Esophagus (tissue), 2 donors: Measurements from ENCODE around the gene HRH1. TPM values are rescaled to one million over a fixed set of nuclear protein-coding genes. Genes with fewer than 3 reads are reported as not detected.
"Not testable (repeated sequence)": the region's sequence is repeated elsewhere in the genome, so short reads cannot be mapped to it uniquely, and the experiment has no call there.

Experiments
- H3K27ac ChIP-seq, 2 donors: one replicate each; pipeline ENCODE4 v1.5.1; 2013; ENCODE audit warnings: low read depth in 2 of 2, mild to moderate bottlenecking in 2 of 2, inconsistent platforms in 1 of 2, low read length in 1 of 2, moderate library complexity in 1 of 2
- H3K27me3 ChIP-seq, 2 donors: one replicate each; pipeline ENCODE4 v1.6.1; 2013; ENCODE audit warnings: low read length in 2 of 2, control low read depth in 1 of 2, mild to moderate bottlenecking in 1 of 2; ENCODE audit not compliant: insufficient read depth in 2 of 2, control insufficient read depth in 1 of 2
- H3K36me3 ChIP-seq, 2 donors: one replicate each; pipeline ENCODE4 v1.6.1; 2013; ENCODE audit warnings: low read length in 1 of 2; ENCODE audit not compliant: control insufficient read depth in 2 of 2, insufficient read depth in 2 of 2
- H3K4me1 ChIP-seq, 2 donors: one replicate each; pipeline ENCODE4 v1.6.1; 2013; ENCODE audit warnings: low read length in 1 of 2; ENCODE audit not compliant: control insufficient read depth in 2 of 2, insufficient read depth in 2 of 2
- H3K4me3 ChIP-seq, 2 donors: one replicate each; pipeline ENCODE4 v1.5.1; 2013; ENCODE audit warnings: low read length in 2 of 2, mild to moderate bottlenecking in 2 of 2, low read depth in 1 of 2, moderate library complexity in 1 of 2
- H3K9me3 ChIP-seq, 2 donors: one replicate each; pipeline ENCODE4 v1.6.1; 2013; ENCODE audit warnings: mild to moderate bottlenecking in 2 of 2, low read depth in 1 of 2, low read length in 1 of 2, moderate library complexity in 1 of 2; ENCODE audit not compliant: control insufficient read depth in 2 of 2, insufficient read depth in 1 of 2
- WGBS, 2 donors: extraction: QIAGEN DNeasy Blood & Tissue Kit; methylation state at CpG; one replicate each; pipeline ENCODE4 v1.1.7; 2013; 5-methylcytosine and 5-hydroxymethylcytosine counted together
- polyA plus RNA-seq, 2 donors: library from polyadenylated mRNA; stranded (reverse); fragments of 200-250 nt; gene quantifications; one replicate each; pipeline ENCODE4 v1.2.3, GENCODE V29; 2013
- donor health status: healthy with polysubstance abuse.
- donor health status: Bipolar disorder and iron deficiency.

The HRH1 gene
- polyA plus RNA-seq, 2 donors, result 1.2 to 2.2 TPM

GRCh38 chr3:11251807-11252176, 97.5 kb downstream of the HRH1 start:
- 53 to 67% methylated on average over 6 of the region's 6 CpGs for WGBS, 2 donors
- no peaks in the 10 kb centered on the region for H3K4me1 ChIP-seq
- no peaks in the 10 kb centered on the region for H3K27me3 ChIP-seq
- no peak overlapping the region for H3K27ac ChIP-seq
- H3K9me3 ChIP-seq, result peaks cover 5 to 6% of the 10 kb centered on the region in 2 donors
- no peak overlapping the region for H3K4me3 ChIP-seq
- H3K36me3 ChIP-seq, result no peaks in the 10 kb centered on the region

- WGBS, 2 donors, result 58 to 65% methylated on average over 6 of the region's 6 CpGs
- Histone ChIP-seq H3K9me3 (peaks cover 5 to 6% of the 10 kb centered on the region in 2 donors), H3K27ac (peak overlapping the region; percentile 64 to 71), H3K36me3 (peaks cover 0 to 1% of the 10 kb centered on the region in 2 donors), H3K27me3 (no peaks in the 10 kb centered on the region), H3K4me3 (no peak overlapping the region), H3K4me1 (no peaks in the 10 kb centered on the region)
These were observed 100.6 kb downstream of the HRH1 start for GRCh38 chr3:11254876-11255275.

DNA sequence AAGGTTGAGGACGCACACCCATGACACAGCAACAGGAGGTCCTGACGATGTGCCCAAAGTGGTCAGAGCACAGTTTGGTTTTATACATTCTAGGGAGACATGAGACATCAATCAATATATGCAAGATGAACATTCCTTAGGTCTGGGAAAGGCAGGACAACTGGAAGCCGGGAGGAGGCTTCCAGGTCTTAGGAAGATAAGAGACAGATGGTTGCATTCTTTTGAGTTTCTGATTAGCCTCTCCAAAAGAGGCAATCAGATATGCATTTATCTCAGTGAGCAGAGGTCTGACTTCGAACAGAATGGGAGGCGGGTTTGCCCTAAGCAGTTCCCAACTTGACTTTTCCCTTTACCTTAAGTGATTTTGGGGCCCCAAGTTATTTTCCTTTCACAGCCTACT, 101.2 kb downstream of the HRH1 start:
- peak overlapping the region in 1 of 2 donors; percentile 64 for H3K27ac ChIP-seq
- not testable (repeated sequence) for H3K36me3 ChIP-seq, H3K27me3 ChIP-seq, H3K9me3 ChIP-seq, H3K4me3 ChIP-seq, H3K4me1 ChIP-seq
- WGBS, 2 donors, result 68 to 78% methylated on average over 5 of the region's 5 CpGs

GRCh38 chr3:11258958-11259357, 104.7 kb downstream of the HRH1 start:
- Histone ChIP-seq H3K27me3 (no peaks in the 10 kb centered on the region), H3K4me3 (no peak overlapping the region), H3K27ac (no peak overlapping the region), H3K36me3 (peaks cover 0 to 2% of the 10 kb centered on the region in 2 donors), H3K9me3 (peaks cover 5 to 6% of the 10 kb centered on the region in 2 donors), H3K4me1 (no peaks in the 10 kb centered on the region)
- 95 to 97% methylated on average over 11 of the region's 11 CpGs for WGBS, 2 donors

GRCh38 chr3:11260460-11260859, 106.2 kb downstream of the HRH1 start:
- H3K9me3 ChIP-seq, result no peaks in the 10 kb centered on the region
- no peak overlapping the region for H3K27ac ChIP-seq
- no peaks in the 10 kb centered on the region for H3K27me3 ChIP-seq
- no peaks in the 10 kb centered on the region for H3K4me1 ChIP-seq
- no peak overlapping the region for H3K4me3 ChIP-seq
- WGBS, 2 donors, result 89 to 92% methylated on average over 3 of the region's 3 CpGs
- peaks cover 0 to 2% of the 10 kb centered on the region in 2 donors for H3K36me3 ChIP-seq

DNA sequence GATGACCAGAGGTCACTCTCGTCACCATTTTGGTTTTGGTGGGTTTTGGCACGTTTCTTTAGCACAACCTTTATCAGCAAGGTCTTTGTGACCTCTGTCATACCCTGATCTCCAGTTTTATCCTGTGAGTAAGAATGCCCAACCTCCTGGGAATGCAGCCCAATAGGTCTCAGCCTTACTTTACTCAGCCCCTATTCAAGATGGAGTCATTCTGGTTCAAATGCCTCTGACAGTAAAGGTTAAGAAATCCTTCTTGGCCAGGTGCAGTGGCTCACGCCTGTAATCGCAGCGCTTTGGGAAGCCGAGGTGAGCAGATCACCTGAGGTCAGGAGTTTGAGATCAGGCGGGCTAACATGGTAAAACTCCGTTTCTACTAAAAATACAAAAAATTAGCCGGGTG, 114.7 kb downstream of the HRH1 start:
- Histone ChIP-seq H3K27me3 (no peaks in the 10 kb centered on the region), H3K4me1 (no peaks in the 10 kb centered on the region), H3K4me3 (no peak overlapping the region), H3K27ac (no peak overlapping the region), H3K36me3 (no peaks in the 10 kb centered on the region), H3K9me3 (no peaks in the 10 kb centered on the region)
- WGBS, 2 donors, result 85 to 87% methylated on average over 9 of the region's 9 CpGs

- 1% methylated on average over 51 of the region's 51 CpGs for WGBS, 2 donors
- peak within 1 kb of the TSS; percentile 87 to 88 for H3K4me3 ChIP-seq
These were observed 118.0 kb downstream of the HRH1 start, which contains the start of gene ATG7 for GRCh38 chr3:11271986-11272904. Gene ATG7, plus strand, starts transcription at chr3:11272397. Its CDS starts 26,299 bp downstream, at chr3:11298696.

DNA sequence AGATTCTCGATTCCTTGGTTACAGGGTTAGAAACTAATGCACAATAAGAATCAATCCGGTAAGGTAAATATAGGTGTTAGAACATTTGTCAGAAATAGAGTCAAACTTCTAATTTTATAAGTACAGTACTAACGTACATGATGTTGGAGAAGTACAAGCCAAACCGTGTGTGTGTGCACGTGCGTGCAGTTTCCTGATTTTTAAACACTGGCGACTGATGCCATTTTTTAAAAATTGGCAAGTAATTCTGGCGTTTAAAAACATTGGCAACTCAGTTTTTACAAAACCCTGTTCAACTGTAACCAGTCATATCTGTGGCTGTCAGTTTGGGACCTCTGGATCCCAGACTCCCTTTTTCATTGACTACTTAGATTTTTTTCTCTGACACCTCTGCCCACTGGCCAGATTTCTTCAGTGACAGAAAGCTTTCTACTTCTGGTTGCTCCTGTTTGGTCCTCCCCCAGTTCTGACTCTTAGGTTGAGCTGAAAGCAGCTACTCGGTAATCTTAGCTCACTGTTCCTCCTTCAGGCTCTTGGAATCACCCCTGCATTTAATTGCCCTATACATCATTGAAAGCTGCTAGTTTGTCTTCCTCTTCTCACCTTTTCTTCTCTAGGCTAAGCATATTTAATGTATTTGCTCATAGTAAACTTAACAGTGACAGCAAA, 118.7 kb downstream of the HRH1 start:
- 2% methylated on average over 9 of the region's 9 CpGs for WGBS, 2 donors
- no peaks in the 10 kb centered on the region for H3K27me3 ChIP-seq
- peak overlapping the region in 1 of 2 donors; percentile 41 for H3K27ac ChIP-seq
- peak overlapping the region; percentile 87 to 88 for H3K4me3 ChIP-seq
- H3K36me3 ChIP-seq, result peaks cover 0 to 3% of the 10 kb centered on the region in 2 donors
- H3K4me1 ChIP-seq, result no peaks in the 10 kb centered on the region
- no peaks in the 10 kb centered on the region for H3K9me3 ChIP-seq

More at GRCh38 chr3:11271986-11272904, 118.0 kb downstream of the HRH1 start, which contains the start of gene ATG7:
- no peaks in the 10 kb centered on the region for H3K9me3 ChIP-seq
- H3K27ac ChIP-seq, result peak within 1 kb of the TSS; percentile 74 to 88
- H3K36me3 ChIP-seq, result peaks cover 0 to 3% of the 10 kb centered on the region in 2 donors
- no peaks in the 10 kb centered on the region for H3K27me3 ChIP-seq
- H3K4me1 ChIP-seq, result no peaks in the 10 kb centered on the region

DNA sequence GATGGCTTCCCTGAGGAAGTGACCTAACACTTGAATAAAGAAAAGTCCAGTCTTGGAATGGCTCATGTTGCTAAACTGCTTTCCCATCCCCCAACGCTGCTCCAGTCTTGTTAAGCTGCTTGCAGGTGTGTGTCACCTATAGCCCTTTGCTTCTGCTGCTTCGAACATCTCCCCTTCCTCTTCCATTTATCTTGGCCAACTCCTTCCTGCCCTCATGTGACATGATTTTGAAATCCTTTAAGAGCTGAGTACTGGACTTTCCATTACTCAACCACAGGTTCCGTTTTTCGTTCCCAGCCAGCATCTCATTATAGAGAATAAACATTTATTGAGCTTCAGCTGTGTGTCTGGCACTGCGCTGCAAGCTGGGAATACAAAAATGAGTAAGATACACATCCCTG, 119.6 kb downstream of the HRH1 start:
- peaks cover 1 to 3% of the 10 kb centered on the region in 2 donors for H3K36me3 ChIP-seq
- WGBS, 2 donors, result 72 to 85% methylated on average over 5 of the region's 5 CpGs
- H3K27me3 ChIP-seq, result no peaks in the 10 kb centered on the region
- H3K9me3 ChIP-seq, result no peaks in the 10 kb centered on the region
- no peak overlapping the region for H3K4me3 ChIP-seq
- H3K4me1 ChIP-seq, result no peaks in the 10 kb centered on the region
- H3K27ac ChIP-seq, result no peak overlapping the region
